LNCaP clone FGC (cell line): Measurements from ENCODE around the gene CIB1.
A peak's percentile ranks its signal among the peaks of the same experiment; 100 is the strongest.

ENCODE experiments used
- DNase-seq: peaks from one replicate; pipeline ENCODE4 v3.0.0-alpha.2; 2011; ENCODE audit warnings: low read depth
- H3K4me3 ChIP-seq: 2 replicates; pipeline ENCODE4 v1.5.1; 2011; ENCODE audit warnings: mild to moderate bottlenecking, low read depth, low read length, control low read depth
- CTCF ChIP-seq: IDR thresholded peaks from 2 replicates; pipeline ENCODE4 v1.5.1; 2012; ENCODE audit warnings: mild to moderate bottlenecking; ENCODE audit not compliant: control insufficient read depth, insufficient read depth; ENCODE audit errors: extremely low read depth

CIB1 gene

GRCh38 chr15:90202929-90203328 is 30.8 kb downstream of the CIB1 start:
- TF ChIP-seq CTCF, result no peak

GRCh38 chr15:90201944-90202375 is 31.8 kb downstream of the CIB1 start:
- no peak for DNase-seq
- TF ChIP-seq CTCF, result no peak

More at GRCh38 chr15:90202929-90203328, 30.8 kb downstream of the CIB1 start:
- H3K4me3 ChIP-seq, result no peak overlapping the region
- no peak for DNase-seq

GRCh38 chr15:90201130-90201943 is 32.4 kb downstream of the CIB1 start, which contains the start of gene SEMA4B:
SEMA4B (plus strand) TSS chr15:90201330; CDS start chr15:90201579, 249 bp downstream.
- DNase-seq, result no peak
- H3K4me3 ChIP-seq, result peak within 1 kb of the TSS; percentile 60
- 0 out of 2 replicates have a peak, but pooled peaks have one; percentile 1 for TF ChIP-seq CTCF

More at GRCh38 chr15:90201944-90202375, 31.8 kb downstream of the CIB1 start:
- peak overlapping the region; percentile 60 for H3K4me3 ChIP-seq

GRCh38 chr15:90200534-90201129 is 33.1 kb downstream of the CIB1 start:
- no peak for DNase-seq
- peak overlapping the region; percentile 60 for H3K4me3 ChIP-seq
- TF ChIP-seq CTCF, result no peak

- no peak for DNase-seq
- TF ChIP-seq CTCF, result no peak
- H3K4me3 ChIP-seq, result no peak overlapping the region
Observed at GRCh38 chr15:90194655-90195054, 39.1 kb downstream of the CIB1 start.

- TF ChIP-seq CTCF, result no peak
- H3K4me3 ChIP-seq, result no peak overlapping the region
- no peak for DNase-seq
Observed at GRCh38 chr15:90192961-90193786, 40.6 kb downstream of the CIB1 start.
